ENCODE results near the gene ADAMTSL5. TPM values are rescaled to one million over a fixed set of nuclear protein-coding genes. Genes with fewer than 3 reads are reported as not detected.
"Not testable (repeated sequence)": the region's sequence is repeated elsewhere in the genome, so short reads cannot be mapped to it uniquely, and the experiment has no call there.

Gene ADAMTSL5
- total RNA-seq, 1 experiment from 2014 or later, result 0.86 TPM

DNA sequence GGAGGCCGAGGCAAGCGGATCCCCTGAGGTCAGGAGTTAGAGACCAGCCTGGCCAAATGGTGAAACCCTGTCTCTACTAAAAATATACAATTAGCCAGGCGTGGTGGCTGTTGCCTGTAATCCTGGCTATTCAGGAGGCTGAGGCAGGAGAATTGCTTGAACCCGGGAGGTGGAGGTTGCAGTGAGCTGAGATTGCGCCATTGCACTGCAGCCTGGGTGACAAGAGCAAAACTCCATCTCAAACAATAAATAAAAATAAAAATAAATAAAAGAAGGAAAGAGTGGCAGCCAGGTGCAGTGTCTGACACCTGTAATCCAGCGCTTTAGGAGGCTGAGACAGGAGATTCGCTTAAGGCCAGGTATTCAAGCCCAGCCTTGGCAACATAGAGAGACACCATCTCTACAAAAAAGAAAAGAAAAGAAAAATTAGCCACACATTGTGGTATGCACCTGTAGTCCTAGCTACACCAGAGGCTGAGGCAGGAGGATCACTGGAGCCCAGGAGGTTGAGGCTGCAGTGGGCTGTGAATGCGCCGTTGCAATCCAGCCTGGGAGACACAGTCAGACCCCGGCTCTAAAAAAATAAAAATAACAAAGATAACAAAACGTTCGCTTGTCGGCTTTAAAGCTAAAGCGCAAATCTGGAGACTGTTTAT is 10.3 kb downstream of the ADAMTSL5 start:
- CTCF ChIA-PET, result interaction anchor here (0.7 kb wide), 1 partner anchor 320 kb away, joined by 5 read pairs; no protein-coding TSS in a partner anchor
- Histone ChIP-seq H3K4me1 (ENCODE audit: insufficient read depth, low read length, poor library complexity, severe bottlenecking) (peaks cover 18% of the 10 kb centered on the region), H3K36me3 (ENCODE audit: insufficient read depth, low read length, poor library complexity, severe bottlenecking) (no peaks in the 10 kb centered on the region), H3K27me3 (replicated peaks; ENCODE audit: insufficient read depth, low read depth, low read length, poor library complexity) (no peaks in the 10 kb centered on the region), H3K9me3 (ENCODE audit: low read depth, low read length, poor library complexity, severe bottlenecking) (no peaks in the 10 kb centered on the region), H3K27ac (ENCODE audit: low read depth, low read length, poor library complexity, severe bottlenecking) (no peak overlapping the region), H3K4me3 (ENCODE audit: low read depth, low read length, poor library complexity, severe bottlenecking) (peak overlapping the region; percentile 40)
- BruUV-seq (replicated peaks), result no TSS peak
- POLR2A ChIA-PET (ENCODE audit: low non-redundant PET), result no interaction called here
- intact Hi-C loops (cut with micrococcal nuclease; ENCODE audit: unreplicated experiment), result no loop called here
- DNase-seq (ENCODE audit: low spot score), result no peak
- no peak for TF ChIP-seq CTCF (conservative IDR thresholded peaks at IDR 0.05; ENCODE audit: low read depth, low read length)
- no peak for TF ChIP-seq EZH2 (IDR thresholded peaks at IDR 0.05; ENCODE audit: borderline replicate concordance, low read depth, low read length, poor library complexity, severe bottlenecking)

GRCh38 chr19:1501200-1501595 is 11.6 kb downstream of the ADAMTSL5 start:
- Histone ChIP-seq H3K4me3 (ENCODE audit: low read depth, low read length, poor library complexity, severe bottlenecking) (no peak overlapping the region), H3K27me3 (replicated peaks; ENCODE audit: insufficient read depth, low read depth, low read length, poor library complexity) (no peaks in the 10 kb centered on the region), H3K36me3 (ENCODE audit: insufficient read depth, low read length, poor library complexity, severe bottlenecking) (no peaks in the 10 kb centered on the region), H3K9me3 (ENCODE audit: low read depth, low read length, poor library complexity, severe bottlenecking) (no peaks in the 10 kb centered on the region), H3K4me1 (ENCODE audit: insufficient read depth, low read length, poor library complexity, severe bottlenecking) (peaks cover 15% of the 10 kb centered on the region), H3K27ac (ENCODE audit: low read depth, low read length, poor library complexity, severe bottlenecking) (no peak overlapping the region)
- TF ChIP-seq CTCF (conservative IDR thresholded peaks at IDR 0.05; ENCODE audit: low read depth, low read length) (no peak), EZH2 (IDR thresholded peaks at IDR 0.05; ENCODE audit: borderline replicate concordance, low read depth, low read length, poor library complexity, severe bottlenecking) (no peak)
- BruUV-seq (replicated peaks), result no TSS peak
- ChIA-PET POLR2A (ENCODE audit: low non-redundant PET) (no interaction called here), CTCF (no interaction called here)
- DNase-seq (ENCODE audit: low spot score), result no peak
- intact Hi-C loops (cut with micrococcal nuclease; ENCODE audit: unreplicated experiment), result no loop called here

DNA sequence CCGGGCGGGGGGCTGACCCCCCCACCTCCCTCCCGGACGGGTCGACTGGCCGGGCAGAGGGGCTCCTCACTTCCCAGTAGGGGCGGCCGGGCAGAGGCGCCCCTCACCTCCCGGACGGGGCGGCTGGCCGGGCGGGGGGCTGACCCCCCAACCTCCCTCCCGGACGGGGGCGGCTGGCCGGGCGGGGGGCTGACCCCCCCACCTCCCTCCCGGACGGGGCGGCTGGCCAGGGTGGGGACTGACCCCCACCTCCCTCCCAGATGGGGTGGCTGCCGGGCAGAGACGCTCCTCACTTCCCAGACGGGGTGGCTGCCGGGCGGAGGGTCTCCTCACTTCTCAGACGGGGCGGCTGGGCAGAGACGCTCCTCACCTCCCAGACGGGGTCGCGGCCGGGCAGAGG is 13.6 kb downstream of the ADAMTSL5 start:
- H3K9me3 ChIP-seq (ENCODE audit: low read depth, low read length, poor library complexity, severe bottlenecking); H3K4me3 ChIP-seq (ENCODE audit: low read depth, low read length, poor library complexity, severe bottlenecking); H3K36me3 ChIP-seq (ENCODE audit: insufficient read depth, low read length, poor library complexity, severe bottlenecking); CTCF ChIA-PET; intact Hi-C loops (cut with micrococcal nuclease; ENCODE audit: unreplicated experiment); BruUV-seq (replicated peaks); DNase-seq (ENCODE audit: low spot score); H3K27me3 ChIP-seq (replicated peaks; ENCODE audit: insufficient read depth, low read depth, low read length, poor library complexity); H3K27ac ChIP-seq (ENCODE audit: low read depth, low read length, poor library complexity, severe bottlenecking); POLR2A ChIA-PET (ENCODE audit: low non-redundant PET): not testable (repeated sequence)
- peaks cover 15% of the 10 kb centered on the region for H3K4me1 ChIP-seq (ENCODE audit: insufficient read depth, low read length, poor library complexity, severe bottlenecking)

Data from A673 (cell line).